HepG2 (cell line): ENCODE results near the gene THRSP. TPM values are rescaled to one million over a fixed set of nuclear protein-coding genes. Genes with fewer than 3 reads are reported as not detected.
A peak's percentile ranks its signal among the peaks of the same experiment; 100 is the strongest.

Experiments used
- ATAC-seq: fragments of 200-7000 bp; cut with Tn5 transposase; 3 replicates; pipeline ENCODE4 v1.9.1; 2020; ENCODE audit warnings: mild to moderate bottlenecking, moderate library complexity
- BruUV-seq: library from RNA; stranded (reverse); fragments of 400-500 nt; replicated peaks from 2 replicates; lab custom pipeline; 2021; lab: Mats Ljungman, UMichigan
- CTCF ChIA-PET: fragments of 300-600 bp; formaldehyde crosslinking; extraction: SDS; loops from one replicate; lab custom pipeline; 2021; ENCODE audit warnings: low total read pairs, inconsistent platforms, low intra/inter-chr PET ratio; lab: Yijun Ruan, JAX
- POLR2A ChIA-PET: fragments of 350-600 bp; sonication (Branson Sonifier 250); formaldehyde crosslinking; loops from one replicate; lab custom pipeline; 2020; ENCODE audit warnings: antibody characterized with exemption, inconsistent platforms; lab: Yijun Ruan, JAX
- DNase-seq: peaks from one replicate; pipeline ENCODE4 v3.0.0-alpha.2; 2015; ENCODE audit warnings: low spot score
- FAIRE-seq: peaks from 3 replicates; lab custom pipeline; 2011; peaks lifted over from hg19 to GRCh38; lab: Jason Lieb, UNC
- H2AFZ ChIP-seq: one replicate; pipeline ENCODE4 v1.6.1; 2011; ENCODE audit warnings: low read length, inconsistent platforms
- H3K27ac ChIP-seq: fragments of 300-600 bp; 3 replicates; pipeline ENCODE4 v1.8.0; 2011; ENCODE audit warnings: mixed run types, mild to moderate bottlenecking, mixed read lengths, low read length, inconsistent platforms; ENCODE audit not compliant: insufficient read depth; ENCODE audit errors: extremely low read length
- H3K27me3 ChIP-seq, 2 experiments: fragments of 200-600 bp in 1 of 2; 2 replicates in 1 of 2; 3 replicates in 1 of 2; pipeline versions ENCODE4 v1.6.0 to v1.8.0; 2011; ENCODE audit warnings: low read length in 2 of 2, mild to moderate bottlenecking in 2 of 2, moderate library complexity in 2 of 2, inconsistent platforms in 1 of 2; ENCODE audit not compliant: insufficient read depth in 2 of 2, control insufficient read depth in 1 of 2
- H3K36me3 ChIP-seq, 2 experiments: fragments of 200-600 bp in 1 of 2; replicated peaks in 1 of 2; 2 replicates in 1 of 2; 3 replicates in 1 of 2; pipeline versions ENCODE4 v1.5.1 to v1.8.0; 2011; ENCODE audit warnings: low read length in 2 of 2, inconsistent platforms in 1 of 2; ENCODE audit not compliant: insufficient read depth in 2 of 2, control insufficient read depth in 1 of 2
- H3K4me1 ChIP-seq: 2 replicates; pipeline ENCODE4 v1.5.1; 2012; ENCODE audit warnings: low read length, inconsistent platforms; ENCODE audit not compliant: insufficient read depth
- H3K4me2 ChIP-seq: 2 replicates; pipeline ENCODE4 v1.6.0; 2011; ENCODE audit warnings: low read depth, low read length, inconsistent platforms
- H3K4me3 ChIP-seq, 3 experiments: fragments of 200-600 bp in 1 of 3; sonication (generic), shearing (Covaris generic) in 1 of 3; replicated peaks in 1 of 3; 2 replicates each; pipeline ENCODE4 v1.5.1; 2011 to 2016; ENCODE audit warnings: low read length in 3 of 3, inconsistent platforms in 2 of 3, low read depth in 2 of 3, mild to moderate bottlenecking in 2 of 3, control low read depth in 1 of 3, mixed read lengths in 1 of 3; ENCODE audit not compliant: insufficient read depth in 1 of 3
- H3K79me2 ChIP-seq: one replicate; pipeline ENCODE4 v1.6.1; 2011; ENCODE audit warnings: low read length, inconsistent platforms; ENCODE audit not compliant: insufficient read depth
- H3K9ac ChIP-seq: 2 replicates; pipeline ENCODE4 v1.6.0; 2011; ENCODE audit warnings: mild to moderate bottlenecking, low read depth, low read length, inconsistent platforms; ENCODE audit not compliant: insufficient read depth
- H3K9me3 ChIP-seq: 2 replicates; pipeline ENCODE4 v1.5.1; 2012; ENCODE audit warnings: mild to moderate bottlenecking, low read length
- H4K20me1 ChIP-seq: 2 replicates; pipeline ENCODE4 v1.6.0; 2011; ENCODE audit warnings: inconsistent platforms, mild to moderate bottlenecking, low read length, moderate library complexity; ENCODE audit not compliant: insufficient read depth
- ATF7 ChIP-seq, 2 experiments: fragments of 450-650 bp in 1 of 2; sonication (generic) in 1 of 2; formaldehyde crosslinking in 1 of 2; IDR thresholded peaks; 2 replicates each; pipeline versions ENCODE4 v1.4.0 to v1.6.1; 2016 to 2020; ENCODE audit warnings: antibody characterized with exemption in 1 of 2, mild to moderate bottlenecking in 1 of 2, missing genetic modification reagents in 1 of 2
- NR3C1 ChIP-seq: sonication (generic); formaldehyde crosslinking; IDR thresholded peaks from 2 replicates; pipeline ENCODE4 v1.4.0; 2020; ENCODE audit warnings: missing genetic modification reagents
- SATB2 ChIP-seq: sonication (generic); formaldehyde crosslinking; IDR thresholded peaks from 2 replicates; pipeline ENCODE4 v1.5.0; 2020; ENCODE audit warnings: missing genetic modification reagents
- ZBTB1 ChIP-seq: sonication (generic); formaldehyde crosslinking; IDR thresholded peaks from 2 replicates; pipeline ENCODE4 v1.4.0; 2020; ENCODE audit warnings: missing genetic modification reagents, borderline replicate concordance
- ZFP90 ChIP-seq: sonication (generic); formaldehyde crosslinking; IDR thresholded peaks from 2 replicates; pipeline ENCODE4 v1.8.0; 2022; ENCODE audit warnings: missing genetic modification reagents, mild to moderate bottlenecking, inconsistent platforms, borderline replicate concordance
- ZNF530 ChIP-seq: sonication (generic); formaldehyde crosslinking; IDR thresholded peaks from 2 replicates; pipeline ENCODE4 v1.5.0; 2020; ENCODE audit warnings: low read depth, mild to moderate bottlenecking, missing genetic modification reagents
- ZNF562 ChIP-seq: sonication (generic); formaldehyde crosslinking; IDR thresholded peaks from 2 replicates; pipeline ENCODE4 v1.8.0; 2022; ENCODE audit warnings: missing genetic modification reagents, borderline replicate concordance
- ZNF614 ChIP-seq: IDR thresholded peaks from 2 replicates; pipeline ENCODE4 v1.6.1; 2018; ENCODE audit warnings: missing biosample characterization, missing genetic modification reagents, inconsistent platforms, borderline replicate concordance
- ZNF615 ChIP-seq: sonication (generic); formaldehyde crosslinking; IDR thresholded peaks from 2 replicates; pipeline ENCODE4 v1.5.0; 2020; ENCODE audit warnings: mild to moderate bottlenecking, missing genetic modification reagents, borderline replicate concordance
- ZNF616 ChIP-seq: sonication (generic); formaldehyde crosslinking; IDR thresholded peaks from 2 replicates; pipeline ENCODE4 v1.5.0; 2020; ENCODE audit warnings: low read depth, mild to moderate bottlenecking, missing genetic modification reagents
- ZNF652 ChIP-seq: IDR thresholded peaks from 2 replicates; pipeline ENCODE4 v1.6.1; 2016; ENCODE audit warnings: low read depth, borderline replicate concordance
- WGBS: methylation state at CpG from one replicate; pipeline ENCODE4 v1.1.6; 2017; ENCODE audit warnings: low lambda C conversion rate; 5-methylcytosine and 5-hydroxymethylcytosine counted together
- in situ Hi-C: cut with HindIII; loops from 2 replicates; pipeline ENCODE4 v1.10.0; 2017; ENCODE audit warnings: low pct_unique_long_range_greater_than_20kb; ENCODE audit not compliant: extremely low pct_ligation_motif_present
- intact Hi-C: fragments of 100-400 bp; cut with micrococcal nuclease; formaldehyde crosslinking; loops from one replicate; pipeline ENCODE4 v1.10.0; 2022; ENCODE audit not compliant: unreplicated experiment
- polyA plus RNA-seq, 8 experiments: library from polyadenylated mRNA; depleted of rRNA in 3 of 8; stranded (reverse) in 7 of 8; unstranded in 1 of 8; fragments of >200 nt; fragmentation: Illumina TruSeq in 4 of 8; extraction: Trizol in 4 of 8; gene quantifications; 2 replicates each; pipeline versions ENCODE4 v1.2.1 to v1.2.3, GENCODE V29; 2011 to 2016; ENCODE audit warnings: low read depth in 4 of 8, missing spikeins in 1 of 8, mixed read lengths in 1 of 8; ENCODE audit not compliant: insufficient read depth in 1 of 8
- total RNA-seq, 5 experiments: library from RNA; depleted of rRNA; stranded (reverse); fragments of >200 nt; fragmentation: Illumina TruSeq; extraction: Trizol; gene quantifications; 2 replicates each; pipeline ENCODE4 v1.2.3, GENCODE V29; 2016; ENCODE audit warnings: low read depth in 1 of 5
- TF ChIP-seq, protein P1 (sequence below), 2 experiments: fragments of 450-650 bp in 1 of 2; sonication (generic) in 1 of 2; formaldehyde crosslinking in 1 of 2; IDR thresholded peaks; 2 replicates each; pipeline versions ENCODE4 v1.6.1 to v1.8.0; 2016 to 2022; ENCODE audit warnings: antibody characterized with exemption in 1 of 2, mild to moderate bottlenecking in 1 of 2, missing genetic modification reagents in 1 of 2
- TF ChIP-seq, protein P2 (sequence below): IDR thresholded peaks from 2 replicates; pipeline ENCODE4 v1.6.1; 2016

THRSP gene
- total and polyA plus RNA-seq, 2 of the 13 experiments (the other 11 are each of a cell fraction or from before 2014, with no cell fraction given), result 0.13 to 0.58 TPM

DNA sequence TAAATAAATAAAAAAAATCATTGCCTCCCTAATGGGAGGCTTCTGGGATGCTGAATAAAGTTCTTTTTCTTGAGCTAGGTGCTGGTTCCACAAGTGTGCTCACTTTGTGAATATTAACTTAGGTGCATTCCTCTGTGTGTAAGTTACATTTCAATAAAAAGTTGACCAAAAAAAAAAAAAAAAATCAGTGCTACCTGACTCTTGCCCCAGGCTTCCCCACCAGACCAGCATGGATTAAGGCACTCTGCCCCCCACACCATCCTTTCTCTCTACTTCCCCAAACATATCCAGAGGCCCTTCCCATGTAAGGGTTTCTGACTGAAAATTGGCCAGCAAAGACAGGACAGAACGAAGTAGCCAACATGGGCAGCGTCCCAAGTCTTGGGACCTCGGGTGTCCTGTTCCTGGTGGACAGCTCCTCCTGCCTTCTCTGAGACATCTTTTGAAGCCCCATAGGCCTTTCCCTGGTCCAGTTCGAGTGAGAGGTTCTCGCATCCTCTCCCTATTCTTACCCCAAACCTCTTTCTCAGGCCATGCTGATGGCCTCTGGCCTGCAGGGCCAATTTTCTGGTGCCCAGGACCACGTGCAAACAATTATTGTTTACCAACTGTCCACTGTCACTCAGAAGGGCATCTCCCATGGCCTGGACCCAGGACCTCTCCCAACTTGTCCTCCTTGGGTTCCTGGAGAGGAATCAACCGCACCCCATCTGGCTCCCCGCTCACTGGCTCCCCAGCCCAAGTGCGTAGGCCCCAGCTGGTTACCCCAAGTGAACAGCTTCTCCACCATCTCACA lies 25.6 kb upstream of the THRSP start:
- Histone ChIP-seq H3K4me3 (peak overlapping the region in 1 of 3 experiments; percentile 31; a peak in 1 of 6 replicates), H3K4me1 (peaks cover 74% of the 10 kb centered on the region), H3K27me3 (no peaks in the 10 kb centered on the region), H3K27ac (peak overlapping the region; percentile 73), H3K36me3 (no peaks in the 10 kb centered on the region), H4K20me1 (no peaks in the 10 kb centered on the region), H3K9ac (peak overlapping the region; percentile 42), H2AFZ (no peak overlapping the region), H3K4me2 (peak overlapping the region; percentile 64), H3K9me3 (no peaks in the 10 kb centered on the region), H3K79me2 (no peaks in the 10 kb centered on the region)
- in situ Hi-C loops (no loop called here), intact Hi-C loops (no loop called here)
- DNase-seq (no peak), ATAC-seq (peak; percentile 23), FAIRE-seq (no peak)
- BruUV-seq, result no TSS peak
- POLR2A ChIA-PET, result no interaction called here
- 24% methylated on average over 9 of the region's 9 CpGs for WGBS
- CTCF ChIA-PET, result no interaction called here
- TF ChIP-seq ZNF614 (CRISPR knock-in tag), result no peak
- no peak for TF ChIP-seq ZNF562 (CRISPR knock-in tag)
- TF ChIP-seq, protein P1, sequence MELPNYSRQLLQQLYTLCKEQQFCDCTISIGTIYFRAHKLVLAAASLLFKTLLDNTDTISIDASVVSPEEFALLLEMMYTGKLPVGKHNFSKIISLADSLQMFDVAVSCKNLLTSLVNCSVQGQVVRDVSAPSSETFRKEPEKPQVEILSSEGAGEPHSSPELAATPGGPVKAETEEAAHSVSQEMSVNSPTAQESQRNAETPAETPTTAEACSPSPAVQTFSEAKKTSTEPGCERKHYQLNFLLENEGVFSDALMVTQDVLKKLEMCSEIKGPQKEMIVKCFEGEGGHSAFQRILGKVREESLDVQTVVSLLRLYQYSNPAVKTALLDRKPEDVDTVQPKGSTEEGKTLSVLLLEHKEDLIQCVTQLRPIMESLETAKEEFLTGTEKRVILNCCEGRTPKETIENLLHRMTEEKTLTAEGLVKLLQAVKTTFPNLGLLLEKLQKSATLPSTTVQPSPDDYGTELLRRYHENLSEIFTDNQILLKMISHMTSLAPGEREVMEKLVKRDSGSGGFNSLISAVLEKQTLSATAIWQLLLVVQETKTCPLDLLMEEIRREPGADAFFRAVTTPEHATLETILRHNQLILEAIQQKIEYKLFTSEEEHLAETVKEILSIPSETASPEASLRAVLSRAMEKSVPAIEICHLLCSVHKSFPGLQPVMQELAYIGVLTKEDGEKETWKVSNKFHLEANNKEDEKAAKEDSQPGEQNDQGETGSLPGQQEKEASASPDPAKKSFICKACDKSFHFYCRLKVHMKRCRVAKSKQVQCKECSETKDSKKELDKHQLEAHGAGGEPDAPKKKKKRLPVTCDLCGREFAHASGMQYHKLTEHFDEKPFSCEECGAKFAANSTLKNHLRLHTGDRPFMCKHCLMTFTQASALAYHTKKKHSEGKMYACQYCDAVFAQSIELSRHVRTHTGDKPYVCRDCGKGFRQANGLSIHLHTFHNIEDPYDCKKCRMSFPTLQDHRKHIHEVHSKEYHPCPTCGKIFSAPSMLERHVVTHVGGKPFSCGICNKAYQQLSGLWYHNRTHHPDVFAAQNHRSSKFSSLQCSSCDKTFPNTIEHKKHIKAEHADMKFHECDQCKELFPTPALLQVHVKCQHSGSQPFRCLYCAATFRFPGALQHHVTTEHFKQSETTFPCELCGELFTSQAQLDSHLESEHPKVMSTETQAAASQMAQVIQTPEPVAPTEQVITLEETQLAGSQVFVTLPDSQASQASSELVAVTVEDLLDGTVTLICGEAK (IDR thresholded peaks at IDR 0.05), result peak; percentile 62
- TF ChIP-seq, protein P1 (CRISPR knock-in tag; IDR thresholded peaks at IDR 0.05), result peak; percentile 80; the same call in 1 of the 2 replicates
- TF ChIP-seq ATF7 (IDR thresholded peaks at IDR 0.05), result no peak
- TF ChIP-seq ATF7 (CRISPR knock-in tag; IDR thresholded peaks at IDR 0.05), result no peak
- no peak for TF ChIP-seq NR3C1 (CRISPR knock-in tag)
- TF ChIP-seq ZNF615 (CRISPR knock-in tag), result no peak
- TF ChIP-seq ZNF530, result no peak
- TF ChIP-seq ZNF616 (CRISPR knock-in tag), result no peak
- no peak for TF ChIP-seq ZBTB1 (CRISPR knock-in tag)
- TF ChIP-seq, protein P2, sequence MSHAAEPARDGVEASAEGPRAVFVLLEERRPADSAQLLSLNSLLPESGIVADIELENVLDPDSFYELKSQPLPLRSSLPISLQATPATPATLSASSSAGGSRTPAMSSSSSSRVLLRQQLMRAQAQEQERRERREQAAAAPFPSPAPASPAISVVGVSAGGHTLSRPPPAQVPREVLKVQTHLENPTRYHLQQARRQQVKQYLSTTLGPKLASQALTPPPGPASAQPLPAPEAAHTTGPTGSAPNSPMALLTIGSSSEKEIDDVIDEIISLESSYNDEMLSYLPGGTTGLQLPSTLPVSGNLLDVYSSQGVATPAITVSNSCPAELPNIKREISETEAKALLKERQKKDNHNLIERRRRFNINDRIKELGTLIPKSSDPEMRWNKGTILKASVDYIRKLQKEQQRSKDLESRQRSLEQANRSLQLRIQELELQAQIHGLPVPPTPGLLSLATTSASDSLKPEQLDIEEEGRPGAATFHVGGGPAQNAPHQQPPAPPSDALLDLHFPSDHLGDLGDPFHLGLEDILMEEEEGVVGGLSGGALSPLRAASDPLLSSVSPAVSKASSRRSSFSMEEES (CRISPR knock-in tag), result peak; percentile 41; the same call in 1 of the 2 replicates
- TF ChIP-seq SATB2 (CRISPR knock-in tag), result no peak
- no peak for TF ChIP-seq ZNF652
- 0 out of 2 replicates have a peak, but pooled peaks have one; percentile 22 for TF ChIP-seq ZFP90 (CRISPR knock-in tag)
